Right renal cortex interstitium (tissue), 3 donors: ENCODE data around the gene MMP10. TPM values are rescaled to one million over a fixed set of nuclear protein-coding genes. Genes with fewer than 3 reads are reported as not detected.
"Not testable (repeated sequence)": the region's sequence is repeated elsewhere in the genome, so short reads cannot be mapped to it uniquely, and the experiment has no call there.

Source experiments
- DNase-seq, 3 donors: peaks; one replicate each; pipeline ENCODE4 v3.0.0-alpha.2; 2013; ENCODE audit warnings: low read depth in 3 of 3, low spot score in 2 of 3
- polyA plus RNA-seq, 3 donors: library from polyadenylated mRNA; unstranded; fragments of 120-200 nt; gene quantifications; one replicate each; pipeline ENCODE4 v1.2.1, GENCODE V29; 2013; ENCODE audit not compliant: insufficient read length in 3 of 3

The MMP10 gene
- polyA plus RNA-seq, 3 donors, result not detected

DNA sequence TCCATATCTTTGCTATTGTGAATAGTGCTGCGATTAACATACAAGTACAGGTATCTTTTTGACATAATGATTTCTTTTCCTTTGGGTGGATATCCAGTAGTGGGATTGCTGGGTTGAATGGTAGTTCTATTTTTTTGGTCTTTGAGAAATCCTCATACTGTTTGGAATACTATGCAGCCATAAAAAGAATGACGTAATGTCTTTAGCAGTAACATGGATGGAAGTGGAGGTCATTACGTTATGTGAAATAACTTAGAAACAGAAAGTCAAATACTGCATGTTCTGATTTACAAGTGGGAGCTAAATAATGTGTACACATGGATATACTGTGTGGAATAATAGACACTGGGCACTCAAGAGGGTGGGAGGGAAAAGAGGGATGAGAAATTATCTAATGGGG is 4.0 kb upstream of the MMP10 start:
- DNase-seq, result no peak

DNA sequence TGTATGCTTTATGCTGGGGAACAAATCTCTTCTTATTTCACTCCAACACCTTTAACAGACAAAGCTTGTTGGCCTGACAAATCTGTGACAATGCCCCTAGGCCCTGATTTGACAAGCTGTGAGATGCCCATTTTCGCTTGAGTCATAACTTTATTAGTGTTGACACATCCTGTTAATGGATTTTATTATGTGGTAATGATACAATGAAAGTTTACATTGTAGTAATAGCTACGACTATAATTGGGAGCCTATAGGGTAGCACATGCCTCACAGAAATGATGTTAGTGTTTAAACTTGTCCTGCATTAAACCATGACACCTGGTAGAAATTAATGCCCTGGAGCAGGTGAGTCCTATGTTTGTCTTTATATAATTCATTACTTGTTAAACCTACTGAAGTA is 3.3 kb upstream of the MMP10 start:
- DNase-seq, result no peak

DNA sequence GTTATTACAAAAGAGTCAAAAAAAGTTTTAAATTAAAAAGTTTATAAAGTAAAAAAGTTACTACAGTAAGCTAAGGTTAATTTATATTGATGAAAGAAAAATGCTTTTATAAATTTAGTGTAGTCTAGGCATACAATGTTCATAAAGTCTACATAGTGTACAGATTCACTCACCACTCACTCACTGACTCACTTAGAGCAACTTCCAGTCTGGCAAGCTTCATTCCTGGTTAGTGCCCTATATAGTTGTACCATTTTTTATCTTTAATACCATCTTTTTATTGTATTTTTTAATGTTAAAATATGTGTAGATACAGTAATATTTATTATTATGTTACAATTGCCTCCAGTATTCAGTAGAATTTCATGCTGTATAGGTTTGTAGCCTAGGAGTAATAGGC is 2.6 kb upstream of the MMP10 start:
- no peak for DNase-seq

DNA sequence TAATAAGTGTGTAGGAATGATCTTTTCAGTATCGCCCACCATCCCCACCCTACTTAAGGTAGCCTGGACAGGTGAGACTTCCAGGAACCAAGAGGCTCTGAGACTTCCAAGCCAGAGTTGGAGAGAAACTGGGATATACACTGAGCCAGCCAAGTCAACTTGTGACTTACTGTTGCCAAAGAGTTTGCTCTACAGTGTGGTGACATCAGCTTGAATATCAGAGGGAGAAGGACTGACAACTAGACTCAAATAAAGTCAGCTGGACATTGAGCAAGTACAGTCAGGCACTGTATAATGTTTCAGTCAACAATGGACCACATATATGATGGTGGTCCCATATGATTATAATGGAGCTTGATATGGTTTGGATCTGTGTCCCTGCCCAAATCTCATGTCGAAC is 1.2 kb upstream of the MMP10 start:
- DNase-seq, result no peak

DNA sequence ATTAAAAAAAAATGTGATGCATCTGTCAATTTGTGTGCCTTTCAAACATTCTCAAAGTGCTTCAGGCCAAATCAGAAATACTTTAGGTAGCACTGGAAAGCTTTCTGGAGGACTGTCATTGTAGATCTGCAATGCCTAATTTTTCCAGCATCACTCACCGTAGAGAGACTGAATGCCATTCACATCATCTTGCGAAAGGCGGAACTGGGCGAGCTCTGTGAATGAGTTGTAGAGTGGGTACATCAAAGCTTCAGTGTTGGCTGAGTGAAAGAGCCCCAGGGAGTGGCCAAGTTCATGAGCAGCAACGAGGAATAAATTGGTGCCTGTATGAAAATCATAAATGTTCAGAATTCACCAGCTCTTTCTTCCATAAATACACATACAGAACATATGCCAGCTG is 4.0 kb downstream of the MMP10 start:
- DNase-seq, result no peak

DNA sequence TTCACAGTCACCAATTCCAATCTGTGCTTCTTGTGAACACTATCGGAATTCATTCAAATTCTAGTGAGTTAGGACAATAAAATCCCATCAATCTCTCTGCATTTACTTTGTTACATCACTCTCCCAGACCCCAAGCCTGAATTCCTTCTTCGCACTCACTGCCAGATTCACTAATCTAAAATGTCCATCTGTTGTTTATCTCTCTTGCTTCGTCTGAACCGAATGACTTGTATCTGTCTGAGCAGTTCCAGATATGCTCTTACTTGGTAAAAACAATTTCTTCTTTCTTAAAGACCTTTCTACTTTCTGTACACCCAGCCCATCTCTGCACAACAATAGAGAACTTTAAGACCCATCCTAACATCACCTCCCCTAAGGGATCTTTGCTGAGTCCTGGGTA is 7.0 kb downstream of the MMP10 start:
- no peak for DNase-seq

DNA sequence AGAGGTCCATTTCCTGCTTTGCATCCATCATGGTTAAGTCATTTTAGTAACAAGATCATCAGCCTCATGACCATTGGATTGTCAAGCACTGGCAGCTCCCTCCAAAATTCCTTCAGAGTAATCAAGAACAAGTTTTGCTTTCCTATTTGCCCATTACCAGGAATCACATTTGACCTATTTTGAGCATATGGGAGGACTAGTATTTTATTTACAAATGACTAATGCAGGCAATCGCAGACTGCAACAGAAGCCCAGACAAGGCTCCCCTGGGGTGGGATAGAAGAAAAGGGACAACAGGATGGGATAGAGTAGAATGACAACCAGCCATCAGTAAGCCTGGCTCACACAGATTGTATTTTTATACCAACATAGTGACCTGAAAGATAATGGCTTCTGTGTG is 9.1 kb downstream of the MMP10 start:
- DNase-seq, result no peak

DNA sequence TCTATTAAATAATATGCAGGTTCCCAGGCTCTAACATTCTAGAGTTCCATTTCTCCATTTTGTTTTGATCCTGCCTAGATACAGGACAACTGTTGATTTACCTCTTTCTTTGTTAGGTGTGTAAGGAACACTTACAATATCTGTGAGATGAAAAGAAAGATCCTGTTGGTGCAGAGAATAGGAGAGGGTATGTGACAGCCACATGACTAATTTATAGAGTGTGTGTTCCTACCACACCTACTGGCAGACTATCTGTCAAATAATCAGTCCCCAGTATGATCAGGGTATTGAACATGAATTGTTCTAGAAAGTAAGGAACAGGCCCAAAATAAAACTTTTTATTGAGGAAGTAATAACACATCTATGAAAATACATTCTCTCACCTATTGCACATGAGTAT is 10.2 kb downstream of the MMP10 start:
- no peak for DNase-seq

DNA sequence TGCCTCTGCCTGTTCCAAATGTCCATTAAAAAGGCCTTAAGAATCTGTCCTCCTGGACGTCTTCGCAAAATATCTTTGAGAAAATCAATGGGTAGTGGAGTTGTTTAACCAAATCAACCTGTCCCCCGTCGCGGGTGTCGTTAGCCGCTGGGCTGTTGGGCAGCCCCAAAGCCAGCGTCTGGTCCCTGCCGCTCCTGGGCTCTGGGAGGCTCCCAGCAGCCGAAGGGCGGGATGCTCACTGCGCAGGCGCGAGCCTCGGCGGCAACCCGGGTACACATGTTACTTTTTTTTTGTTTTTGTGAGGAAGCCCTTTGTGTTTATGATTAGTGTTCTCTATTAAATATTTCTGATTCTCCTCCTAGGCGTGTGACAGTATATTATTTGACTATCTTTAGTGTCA is 12.6 kb downstream of the MMP10 start:
- no peak for DNase-seq

DNA sequence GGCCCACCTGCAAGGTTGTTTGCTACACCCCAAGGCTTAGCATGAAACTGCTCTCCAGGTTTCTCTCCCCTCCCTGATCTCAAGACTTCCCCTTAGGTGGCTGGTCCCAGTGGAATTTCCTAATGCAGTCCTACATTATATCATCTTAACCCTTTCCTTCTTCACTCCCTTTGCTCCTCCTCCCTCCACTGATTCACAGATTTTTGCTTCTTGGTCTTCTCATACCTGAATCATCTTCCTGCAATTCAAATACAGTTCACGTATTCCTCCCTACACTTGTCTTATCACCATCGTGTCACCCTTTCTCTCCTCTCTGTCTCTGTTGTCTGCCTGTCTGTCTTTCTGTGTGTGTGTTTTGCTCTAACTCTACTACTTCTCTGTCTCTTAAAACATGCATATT is 17.0 kb downstream of the MMP10 start:
- DNase-seq, result no peak

DNA sequence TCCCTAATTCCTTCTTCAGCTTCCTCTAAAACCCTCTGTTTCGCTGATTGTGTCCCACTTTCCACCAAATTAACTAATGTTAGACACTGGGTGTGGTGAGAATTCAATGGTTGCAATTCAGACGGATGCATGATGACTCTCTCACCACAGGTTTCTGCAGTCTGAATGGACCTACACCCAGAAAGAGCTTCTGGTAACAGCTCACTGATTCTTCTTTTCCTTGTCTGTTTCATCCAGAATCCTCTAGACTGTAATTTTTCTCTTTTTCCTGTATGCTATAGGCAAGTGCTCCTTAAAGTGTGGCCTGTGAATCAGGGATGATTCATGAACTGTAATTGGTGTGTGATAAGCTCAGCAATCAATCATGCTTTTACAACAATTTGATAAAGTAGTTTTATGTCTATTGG is 18.1 kb downstream of the MMP10 start:
- DNase-seq, result no peak

DNA sequence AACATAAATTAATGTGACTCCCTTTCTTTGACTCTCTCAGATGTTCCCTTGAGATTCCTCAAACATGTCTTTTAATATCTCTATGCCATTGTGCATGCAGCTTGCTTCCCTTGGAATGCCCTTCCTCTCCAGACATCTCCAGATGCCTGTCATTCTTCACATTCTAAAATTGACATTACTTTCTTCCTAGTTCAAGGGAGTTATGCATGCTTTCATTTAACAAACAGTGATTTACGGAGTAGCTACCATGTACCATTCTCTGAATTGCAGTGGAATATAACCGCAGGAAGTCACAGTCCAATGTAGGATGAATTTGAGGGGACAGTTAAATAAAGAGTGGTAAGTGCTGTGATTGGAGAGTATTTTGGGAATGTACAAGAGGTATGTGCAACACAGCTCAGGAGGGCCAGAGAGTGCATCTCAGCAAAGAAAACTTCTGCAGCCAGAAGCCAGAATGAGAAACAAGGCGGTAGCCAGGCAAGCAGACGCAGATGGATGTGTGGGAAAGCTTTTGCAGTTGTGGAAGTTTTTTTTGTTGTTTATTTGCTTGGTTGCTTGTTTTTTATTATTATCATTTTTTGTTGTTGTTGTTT is 18.7 kb downstream of the MMP10 start:
- no peak for DNase-seq

DNA sequence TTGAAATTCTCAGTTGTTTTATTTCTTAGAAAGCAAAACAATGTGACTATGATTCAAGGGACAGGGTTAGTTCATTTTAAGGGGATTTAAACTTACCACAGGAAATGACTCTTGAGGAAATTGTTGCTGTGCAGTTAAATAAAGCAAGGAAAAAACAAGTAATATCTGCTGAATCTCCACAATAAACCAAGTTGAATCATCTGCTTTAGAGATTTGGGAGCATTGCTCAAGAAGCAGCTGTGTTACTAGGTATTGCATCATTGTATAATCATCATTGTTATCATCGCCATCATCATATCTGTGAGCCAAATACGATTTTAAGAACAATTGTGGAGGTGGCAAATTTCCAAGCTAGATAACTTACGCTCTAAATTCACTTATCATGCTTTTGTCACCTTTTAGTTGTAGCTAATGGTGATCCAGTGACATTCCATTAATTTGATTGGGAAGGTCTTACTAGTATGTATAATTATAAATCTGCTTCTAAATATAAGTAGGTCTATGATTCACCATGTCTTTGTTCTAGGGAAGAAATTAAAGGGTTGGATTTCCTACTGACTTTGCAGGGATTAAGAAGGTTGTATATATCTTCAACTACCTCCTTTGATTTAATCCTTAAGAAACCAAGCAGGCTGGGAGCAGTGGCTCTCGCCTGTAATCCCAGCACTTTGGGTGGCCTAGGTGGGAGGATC is 19.9 kb downstream of the MMP10 start:
- no peak for DNase-seq

DNA sequence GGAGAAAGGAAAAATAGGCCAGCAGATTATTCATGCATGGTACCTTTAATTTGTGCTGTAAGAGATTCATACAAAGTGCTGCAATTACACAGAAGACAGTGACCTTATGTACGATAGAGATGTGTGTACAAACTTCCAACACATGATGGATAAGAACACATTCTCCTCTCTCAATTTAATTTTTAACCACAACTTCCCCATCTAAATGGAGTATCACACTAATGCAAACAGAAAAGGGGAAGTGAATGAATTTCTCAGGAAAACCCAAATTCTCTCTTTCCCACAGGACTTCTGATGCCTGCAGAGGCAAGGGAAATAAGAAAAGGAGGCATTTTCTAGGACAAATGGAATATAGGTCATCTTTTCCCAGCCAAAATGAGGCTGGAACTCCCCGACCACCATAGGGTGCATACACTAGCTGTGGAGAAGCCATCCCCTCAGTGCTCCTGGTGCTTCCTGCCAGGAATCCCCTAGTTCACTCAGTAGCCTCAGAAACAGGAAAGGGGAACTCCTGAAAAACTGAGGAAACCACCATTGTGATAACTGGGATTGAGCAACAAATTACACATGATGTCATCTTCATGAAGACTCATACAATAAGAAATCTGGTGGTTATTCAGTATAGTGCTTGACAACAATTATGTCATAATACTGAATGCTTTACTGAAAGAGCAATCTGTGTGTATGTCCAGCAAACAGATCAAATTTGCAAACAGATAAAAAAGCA is 22.4 kb downstream of the MMP10 start:
- DNase-seq, result no peak

DNA sequence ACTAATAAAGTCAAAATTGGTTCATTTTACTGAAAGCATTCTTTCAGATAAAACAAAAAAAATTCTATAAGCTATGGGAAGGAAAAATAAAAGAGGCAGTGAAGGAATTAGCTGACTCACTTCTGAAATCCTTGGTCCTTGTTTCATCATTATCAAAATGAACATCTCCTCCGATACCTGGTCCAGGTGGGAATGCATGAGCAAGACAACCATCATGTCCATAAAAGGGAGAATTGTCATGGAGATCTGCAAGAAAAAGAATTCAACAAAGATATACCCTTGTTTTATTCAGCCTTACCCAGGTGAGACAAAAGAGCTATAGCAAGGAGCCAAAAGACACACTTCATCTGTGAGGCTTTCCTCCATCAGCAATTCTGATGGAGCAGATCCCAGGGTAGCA is 27.2 kb downstream of the MMP10 start:
- no peak for DNase-seq

DNA sequence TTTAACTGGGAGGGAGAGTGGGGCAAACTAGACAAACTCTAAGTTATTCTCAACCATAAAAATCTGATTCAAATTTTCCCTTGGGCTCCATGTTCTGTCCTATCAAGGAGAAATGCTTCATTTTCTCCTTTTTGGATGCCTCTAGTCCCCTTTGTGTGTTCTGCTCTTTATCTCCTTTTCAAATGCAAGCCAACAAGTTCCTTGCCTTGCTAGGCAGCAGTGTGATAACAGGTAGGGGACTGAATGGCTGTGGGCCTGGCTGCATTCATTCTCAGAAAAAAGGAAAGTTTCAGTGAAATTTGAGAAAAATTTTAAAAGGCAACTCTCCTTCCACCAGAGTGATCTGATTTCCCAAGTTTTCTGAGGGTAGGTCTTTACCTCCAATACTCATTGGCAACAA is 28.8 kb downstream of the MMP10 start:
- DNase-seq, result no peak

DNA sequence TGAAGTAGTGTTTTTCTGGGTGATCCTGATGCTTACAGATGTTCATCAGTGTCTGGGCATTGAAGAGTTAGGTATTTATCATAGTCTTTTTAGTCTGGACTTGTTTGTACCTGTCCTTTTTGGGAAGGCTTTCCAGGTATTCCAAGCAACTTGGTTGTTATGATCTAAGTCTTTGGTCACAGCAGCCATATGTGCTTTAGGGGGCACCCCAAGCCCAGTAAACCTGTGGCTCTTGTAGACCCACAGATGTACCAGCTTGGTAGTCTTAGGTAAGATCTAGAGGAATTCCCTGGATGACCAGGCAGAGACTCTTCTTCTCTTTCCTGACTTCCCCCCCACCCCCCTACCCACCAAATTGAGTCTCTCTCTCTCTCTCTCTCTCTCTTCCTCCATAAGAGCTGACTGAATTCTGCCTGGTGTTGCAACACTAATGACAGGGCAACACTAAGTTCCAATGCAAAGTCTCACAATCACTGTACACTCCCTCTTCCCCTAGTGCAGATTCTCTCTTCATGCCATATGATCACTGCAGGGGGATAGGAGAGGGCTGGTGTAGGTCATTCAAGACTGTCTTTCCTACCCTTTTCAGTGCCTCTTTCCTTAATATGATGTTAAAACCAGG is 31.2 kb downstream of the MMP10 start:
- DNase-seq, result no peak

DNA sequence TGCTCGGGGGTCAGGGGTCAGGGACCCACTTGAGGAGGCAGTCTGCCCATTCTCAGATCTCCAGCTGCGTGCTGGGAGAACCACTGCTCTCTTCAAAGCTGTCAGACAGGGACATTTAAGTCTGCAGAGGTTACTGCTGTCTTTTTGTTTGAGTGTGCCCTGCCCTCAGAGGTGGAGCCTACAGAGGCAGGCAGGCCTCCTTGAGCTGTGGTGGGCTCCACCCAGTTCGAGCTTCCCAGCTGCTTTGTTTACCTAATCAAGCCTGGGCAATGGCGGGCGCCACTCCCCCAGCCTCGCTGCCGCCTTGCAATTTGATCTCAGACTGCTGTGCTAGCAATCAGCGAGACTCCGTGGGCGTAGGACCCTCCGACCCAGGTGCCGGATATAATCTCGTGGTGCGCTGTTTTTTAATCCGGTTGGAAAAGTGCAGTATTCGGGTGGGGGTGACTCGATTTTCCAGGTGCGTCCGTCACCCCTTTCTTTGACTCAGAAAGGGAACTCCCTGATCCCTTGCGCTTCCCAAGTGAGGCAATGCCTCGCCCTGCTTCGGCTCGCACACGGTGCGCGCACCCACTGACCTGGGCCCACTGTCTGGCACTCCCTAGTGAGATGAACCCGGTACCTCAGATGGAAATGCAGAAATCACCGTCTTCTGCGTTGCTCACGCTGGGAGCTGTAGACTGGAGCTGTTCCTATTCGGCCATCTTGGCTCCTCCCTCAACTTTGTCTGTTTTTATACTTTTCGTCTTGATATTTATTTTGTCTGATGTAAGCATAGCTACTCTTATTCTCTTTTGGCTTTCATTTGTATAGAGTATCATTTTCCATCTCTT is 33.5 kb downstream of the MMP10 start:
- not testable (repeated sequence) for DNase-seq

DNA sequence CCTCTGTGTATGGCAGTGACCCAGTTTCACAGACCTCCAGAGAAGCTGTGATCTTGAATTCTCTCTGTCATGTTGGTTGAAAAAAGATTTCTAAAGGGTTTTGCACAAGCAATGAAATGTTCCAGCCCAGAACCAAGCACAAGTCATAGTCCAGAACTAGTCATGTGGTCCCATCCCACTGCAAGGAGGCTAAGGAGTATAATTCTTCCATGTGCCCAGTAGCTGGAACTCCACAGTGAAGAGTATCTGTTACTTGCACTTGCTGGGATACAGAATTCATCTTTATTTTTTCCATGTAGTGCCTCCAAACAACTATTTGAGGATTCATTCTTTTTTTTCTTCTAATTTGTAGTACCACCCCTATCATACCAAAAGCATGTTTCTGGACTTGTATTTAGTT is 45.8 kb downstream of the MMP10 start:
- DNase-seq, result no peak

DNA sequence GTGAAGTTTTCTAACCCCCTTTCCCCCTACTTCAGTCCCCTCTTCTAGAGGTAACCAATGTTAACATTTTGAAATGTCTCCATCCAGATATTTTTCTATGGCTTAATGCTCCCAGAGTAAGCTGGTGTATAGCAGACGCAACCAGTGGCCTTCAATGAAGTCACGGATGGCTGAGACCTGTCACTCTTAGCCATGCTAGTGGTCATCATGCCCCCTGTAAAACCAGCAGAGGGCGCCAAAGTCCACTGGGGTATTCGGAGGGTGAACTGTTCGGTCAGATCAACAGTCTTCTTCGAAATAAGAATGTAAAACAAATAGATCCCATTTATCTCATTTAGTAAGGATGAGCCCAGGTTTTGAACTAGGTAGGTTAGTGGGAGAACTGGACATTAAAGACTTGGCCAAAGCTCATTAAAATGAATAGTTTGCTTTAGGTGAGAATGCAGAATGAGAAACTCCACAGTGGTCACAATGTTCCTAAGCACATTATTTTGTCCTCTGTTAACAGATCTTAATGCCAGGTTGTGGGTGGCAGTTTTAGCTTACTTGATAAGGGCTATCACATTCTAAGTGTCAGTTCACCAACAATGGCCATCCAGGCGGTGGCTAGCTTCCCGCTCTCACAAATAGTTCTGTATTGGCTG is 47.1 kb downstream of the MMP10 start:
- no peak for DNase-seq
